Type B pancreatic cell (in vitro differentiated cells): ENCODE measurements around the gene MAMDC4. TPM values are rescaled to one million over a fixed set of nuclear protein-coding genes. Genes with fewer than 3 reads are reported as not detected.
"Not testable (repeated sequence)": the region's sequence is repeated elsewhere in the genome, so short reads cannot be mapped to it uniquely, and the experiment has no call there.

Source experiments
- DNase-seq: peaks from one replicate; pipeline ENCODE4 v3.0.0; 2021; ENCODE audit warnings: mixed read lengths; ENCODE audit not compliant: unreplicated experiment; ENCODE audit errors: extremely low spot score
- H3K27ac Mint-ChIP-seq: 2 replicates; pipeline ENCODE4 v1.8.0; 2021; ENCODE audit warnings: mild to moderate bottlenecking, mixed read lengths
- H3K27me3 Mint-ChIP-seq: 2 replicates; pipeline ENCODE4 v1.8.0; 2021; ENCODE audit warnings: mixed read lengths
- H3K36me3 Mint-ChIP-seq: 2 replicates; pipeline ENCODE4 v1.8.0; 2021; ENCODE audit warnings: mixed read lengths
- H3K4me1 Mint-ChIP-seq: one replicate; pipeline ENCODE4 v1.8.0; 2021; ENCODE audit warnings: mixed read lengths; ENCODE audit not compliant: unreplicated experiment
- H3K4me3 Mint-ChIP-seq: 2 replicates; pipeline ENCODE4 v1.8.0; 2021; ENCODE audit warnings: mild to moderate bottlenecking, mixed read lengths
- H3K9me3 Mint-ChIP-seq: 2 replicates; pipeline ENCODE4 v1.8.0; 2021; ENCODE audit warnings: mixed read lengths
- long read RNA-seq: library from polyadenylated mRNA; unstranded; transcript quantifications from one replicate; pipeline ENCODE4 v2.0.0, GENCODE V29; 2020
- total RNA-seq: library from RNA; stranded (reverse); gene quantifications from 2 replicates; pipeline ENCODE4 v1.2.1, GENCODE V29; 2021; ENCODE audit warnings: low replicate concordance
- TF ChIP-seq, protein P1 (sequence below): fragments of 200-600 bp; sonication (generic); conservative IDR thresholded peaks from 2 replicates; pipeline ENCODE4 v1.5.0; 2021; ENCODE audit warnings: antibody characterized with exemption, mild to moderate bottlenecking

Gene MAMDC4
- total RNA-seq, result 18.4 and 29.1 TPM in 2 replicates
- long read RNA-seq, result 0 reads

DNA sequence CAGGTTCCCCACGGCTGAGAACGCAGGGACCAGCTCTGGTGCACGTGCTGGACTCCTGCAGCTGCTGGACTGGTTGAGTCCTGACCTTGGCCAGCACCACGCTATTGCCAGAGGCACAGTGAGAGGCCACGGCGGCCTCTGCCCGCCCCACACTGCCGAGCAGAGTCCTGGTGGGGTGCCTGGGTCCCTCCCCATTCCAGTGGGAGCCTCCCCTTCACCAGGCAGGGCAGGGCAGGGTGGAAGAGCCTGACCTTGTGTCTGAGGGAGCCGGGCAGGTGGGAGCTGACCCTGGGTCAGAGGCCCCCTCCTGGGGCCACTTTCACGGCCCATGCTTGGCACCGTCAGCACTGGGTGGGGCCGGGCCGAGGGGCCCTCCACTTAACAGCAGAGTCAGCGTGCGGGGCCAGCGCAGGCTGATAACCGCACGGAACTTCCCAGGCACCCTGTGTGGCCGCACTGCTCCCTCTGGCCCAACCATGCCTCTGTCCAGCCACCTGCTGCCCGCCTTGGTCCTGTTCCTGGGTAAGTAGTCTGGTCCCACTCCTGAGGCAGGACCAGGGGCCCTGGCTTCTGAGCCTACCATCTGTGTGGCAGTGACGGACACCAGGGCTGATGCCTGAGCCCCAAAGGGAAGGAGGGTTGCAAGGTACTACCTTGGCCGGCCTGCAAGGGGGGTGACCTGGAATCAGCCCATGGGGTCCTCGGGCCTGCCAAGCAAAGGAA lies at the start of gene MAMDC4:
TSS of gene MAMDC4 (plus strand) at position 406 of the 723 bp plus-strand sequence. CDS start at position 477, 71 bp downstream.
- Mint-ChIP-seq H3K27ac (no peak within 1 kb of the TSS), H3K4me3 (peak within 1 kb of the TSS; percentile 55)

DNA sequence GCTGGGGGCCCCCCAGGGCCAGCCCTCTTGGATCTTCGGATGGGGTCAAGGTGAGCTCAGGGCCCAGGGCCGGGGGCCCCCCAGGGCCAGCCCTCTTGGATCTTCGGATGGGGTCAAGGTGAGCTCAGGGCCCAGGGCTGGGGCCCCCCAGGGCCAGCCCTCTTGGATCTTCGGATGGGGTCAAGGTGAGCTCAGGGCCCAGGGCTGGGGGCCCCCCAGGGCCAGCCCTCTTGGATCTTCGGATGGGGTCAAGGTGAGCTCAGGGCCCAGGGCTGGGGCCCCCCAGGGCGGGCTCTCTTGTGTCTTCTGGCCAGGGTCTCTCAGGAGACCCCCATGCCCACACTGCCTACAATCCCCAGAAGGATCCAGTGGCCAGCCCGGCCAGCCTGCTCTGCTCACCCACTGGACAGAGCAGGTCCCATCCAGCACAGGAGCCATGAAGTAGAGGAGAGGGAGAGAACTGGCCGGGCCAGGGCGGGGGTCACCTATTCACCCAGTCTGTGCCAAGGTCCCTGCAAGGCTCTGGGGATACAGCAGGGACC lies 49.1 kb upstream of the MAMDC4 start:
- H3K4me1 Mint-ChIP-seq, H3K9me3 Mint-ChIP-seq, H3K36me3 Mint-ChIP-seq, H3K27ac Mint-ChIP-seq, DNase-seq, H3K27me3 Mint-ChIP-seq, H3K4me3 Mint-ChIP-seq: not testable (repeated sequence)

More for the DNA sequence above, at the start of gene MAMDC4:
- Mint-ChIP-seq H3K27me3 (peaks cover 8% of the 10 kb centered on the region), H3K36me3 (no peaks in the 10 kb centered on the region), H3K4me1 (no peaks in the 10 kb centered on the region), H3K9me3 (no peaks in the 10 kb centered on the region)
- TF ChIP-seq, protein P1, sequence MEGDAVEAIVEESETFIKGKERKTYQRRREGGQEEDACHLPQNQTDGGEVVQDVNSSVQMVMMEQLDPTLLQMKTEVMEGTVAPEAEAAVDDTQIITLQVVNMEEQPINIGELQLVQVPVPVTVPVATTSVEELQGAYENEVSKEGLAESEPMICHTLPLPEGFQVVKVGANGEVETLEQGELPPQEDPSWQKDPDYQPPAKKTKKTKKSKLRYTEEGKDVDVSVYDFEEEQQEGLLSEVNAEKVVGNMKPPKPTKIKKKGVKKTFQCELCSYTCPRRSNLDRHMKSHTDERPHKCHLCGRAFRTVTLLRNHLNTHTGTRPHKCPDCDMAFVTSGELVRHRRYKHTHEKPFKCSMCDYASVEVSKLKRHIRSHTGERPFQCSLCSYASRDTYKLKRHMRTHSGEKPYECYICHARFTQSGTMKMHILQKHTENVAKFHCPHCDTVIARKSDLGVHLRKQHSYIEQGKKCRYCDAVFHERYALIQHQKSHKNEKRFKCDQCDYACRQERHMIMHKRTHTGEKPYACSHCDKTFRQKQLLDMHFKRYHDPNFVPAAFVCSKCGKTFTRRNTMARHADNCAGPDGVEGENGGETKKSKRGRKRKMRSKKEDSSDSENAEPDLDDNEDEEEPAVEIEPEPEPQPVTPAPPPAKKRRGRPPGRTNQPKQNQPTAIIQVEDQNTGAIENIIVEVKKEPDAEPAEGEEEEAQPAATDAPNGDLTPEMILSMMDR, result no peak
- no peak for DNase-seq

DNA sequence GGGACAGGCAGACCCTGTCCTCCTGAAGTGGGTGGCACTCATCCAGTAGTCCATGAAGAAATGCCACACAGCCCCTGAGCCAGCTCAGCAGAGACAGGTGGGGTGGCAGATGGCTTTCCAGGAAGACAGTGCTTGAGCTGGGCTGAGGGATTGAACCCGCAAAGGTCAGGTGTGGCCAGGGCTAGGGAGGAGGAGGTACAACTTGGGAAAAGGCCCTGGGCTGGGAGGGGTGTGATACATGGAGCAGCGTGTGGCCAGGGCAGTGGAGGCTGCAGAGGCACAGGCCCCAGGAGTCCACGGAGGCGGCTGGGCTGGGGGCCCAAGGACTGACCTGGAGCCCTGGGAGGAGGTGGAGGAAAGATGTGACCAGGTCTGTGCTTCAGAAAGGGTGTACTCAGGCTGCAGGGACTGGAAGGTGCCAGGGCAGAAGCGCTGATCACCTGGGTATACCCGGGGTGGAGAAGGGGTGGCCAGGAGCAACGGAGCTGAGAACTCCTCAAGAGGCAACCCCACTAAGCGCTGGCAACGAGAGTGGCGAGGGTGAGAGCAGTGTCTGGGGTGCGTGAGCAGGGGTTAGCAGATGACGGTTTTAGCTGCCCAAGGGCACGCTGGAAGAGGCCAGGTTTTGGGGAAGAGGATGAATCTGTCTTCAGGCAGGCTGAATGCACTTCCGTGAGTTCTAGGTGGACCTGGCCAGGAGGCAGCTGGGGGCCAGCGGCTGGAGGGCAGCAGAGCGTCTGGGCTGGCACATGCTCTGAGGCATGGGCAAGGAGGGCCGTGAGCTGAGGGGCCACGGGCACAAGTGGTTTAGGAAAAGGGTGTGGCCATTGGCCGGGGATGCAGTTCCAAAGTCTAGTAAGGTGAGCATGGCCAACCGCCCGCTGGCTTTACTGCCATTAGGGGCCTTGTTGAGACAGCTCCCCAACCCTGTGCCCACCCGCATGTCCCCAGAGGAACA lies 48.3 kb upstream of the MAMDC4 start:
- Mint-ChIP-seq H3K4me1 (peaks cover 3% of the 10 kb centered on the region), H3K36me3 (no peaks in the 10 kb centered on the region), H3K4me3 (peak overlapping the region; percentile 69), H3K27me3 (peaks cover 8% of the 10 kb centered on the region), H3K27ac (no peak overlapping the region), H3K9me3 (no peaks in the 10 kb centered on the region)
- TF ChIP-seq, protein P1, result no peak
- no peak for DNase-seq

DNA sequence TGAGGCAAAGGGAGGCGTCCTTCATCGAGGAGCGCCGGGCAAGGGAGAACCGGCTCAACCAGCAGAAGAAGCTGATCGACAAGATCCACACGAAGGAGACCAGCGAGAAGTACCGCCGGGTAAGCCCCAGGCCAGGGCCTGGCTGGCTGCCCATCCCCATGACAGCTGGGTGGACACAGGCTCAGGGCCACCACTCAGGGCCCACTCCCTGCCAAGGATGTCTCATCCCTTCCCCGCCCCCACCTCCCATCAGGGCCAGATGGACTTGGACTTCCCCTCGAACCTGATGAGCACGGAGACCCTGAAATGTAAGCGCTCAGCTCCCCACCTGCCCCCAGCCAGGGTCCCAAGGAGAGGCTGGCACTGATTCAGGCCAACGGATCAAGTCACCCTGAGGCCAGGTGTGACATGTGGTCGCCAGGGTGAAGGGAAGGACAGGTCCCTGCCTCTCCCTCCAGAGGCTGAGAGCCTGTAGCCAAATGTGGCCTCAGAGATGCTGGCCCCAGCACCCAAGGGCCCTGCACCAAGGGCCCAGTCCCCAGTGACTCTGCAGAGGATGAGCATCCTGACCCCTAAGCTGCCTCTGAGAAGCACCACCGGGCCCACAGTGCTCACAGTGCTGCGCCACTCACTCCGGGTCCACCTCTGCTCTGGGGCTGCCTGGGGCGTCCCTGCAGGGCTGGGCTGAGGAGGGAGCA lies 47.5 kb upstream of the MAMDC4 start:
- Mint-ChIP-seq H3K27me3 (peaks cover 8% of the 10 kb centered on the region), H3K4me1 (peaks cover 5% of the 10 kb centered on the region), H3K36me3 (peaks cover 1% of the 10 kb centered on the region), H3K4me3 (peak overlapping the region; percentile 68), H3K9me3 (no peaks in the 10 kb centered on the region), H3K27ac (no peak overlapping the region)
- no peak for DNase-seq
- TF ChIP-seq, protein P1, result no peak

DNA sequence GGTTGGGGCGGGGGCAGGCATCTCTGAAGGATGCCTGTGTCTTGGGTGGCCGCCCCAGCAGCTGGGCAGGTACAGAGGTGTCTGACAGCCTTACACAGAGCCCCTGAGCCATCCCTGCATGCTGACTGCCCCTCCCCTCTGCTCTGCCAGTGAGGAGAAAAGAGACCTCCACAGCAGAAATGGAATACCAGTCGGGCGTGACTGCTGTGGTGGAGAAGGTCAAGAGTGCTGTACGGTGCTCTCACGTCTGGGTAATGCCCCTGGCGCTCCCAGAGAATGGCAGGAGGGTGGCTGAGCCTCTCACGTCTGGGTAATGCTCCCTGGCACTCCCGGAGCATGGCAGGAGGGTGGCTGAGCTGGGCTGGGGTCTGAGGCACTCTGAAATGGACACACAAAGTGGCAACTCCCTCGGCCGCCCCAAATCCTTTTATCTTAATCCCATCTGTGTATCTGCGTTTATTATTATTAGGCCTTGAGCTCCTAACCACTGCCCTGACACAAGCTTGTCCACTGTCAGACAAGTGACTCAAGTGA lies 46.9 kb upstream of the MAMDC4 start:
- H3K9me3 Mint-ChIP-seq, result no peaks in the 10 kb centered on the region
- no peak for DNase-seq
- peaks cover 11% of the 10 kb centered on the region for H3K4me1 Mint-ChIP-seq
- H3K4me3 Mint-ChIP-seq, result peak overlapping the region; percentile 56
- TF ChIP-seq, protein P1, result no peak
- peaks cover 8% of the 10 kb centered on the region for H3K27me3 Mint-ChIP-seq
- no peak overlapping the region for H3K27ac Mint-ChIP-seq
- H3K36me3 Mint-ChIP-seq, result peaks cover 7% of the 10 kb centered on the region
